IMR-90 (cell line): ENCODE measurements around the gene ARHGAP23. TPM values are rescaled to one million over a fixed set of nuclear protein-coding genes. Genes with fewer than 3 reads are reported as not detected.

Experiments
- ATAC-seq: fragments of 200-7000 bp; cut with Tn5 transposase; 2 replicates; pipeline ENCODE4 v1.9.1; 2020; ENCODE audit warnings: low read depth, mild to moderate bottlenecking, moderate library complexity
- BruUV-seq: library from RNA; stranded (reverse); fragments of 400-500 nt; replicated peaks from 2 replicates; lab custom pipeline; 2021; lab: Mats Ljungman, UMichigan
- CTCF ChIA-PET: fragments of 300-600 bp; formaldehyde crosslinking; extraction: SDS; loops from one replicate; lab custom pipeline; 2021; ENCODE audit warnings: antibody characterized with exemption; lab: Yijun Ruan, JAX
- POLR2A ChIA-PET: fragments of 300-600 bp; sonication (Branson Sonifier 250); formaldehyde crosslinking; loops from one replicate; lab custom pipeline; 2022; ENCODE audit warnings: antibody characterized with exemption; ENCODE audit not compliant: unreplicated experiment; lab: Charles Lee
- DNase-seq: peaks from one replicate; pipeline ENCODE4 v3.0.0; 2013
- H2AFZ ChIP-seq: replicated peaks from 2 replicates; pipeline ENCODE3; 2013; ENCODE audit warnings: low read length, mild to moderate bottlenecking; ENCODE audit not compliant: poor library complexity
- H2AK5ac ChIP-seq: 2 replicates; pipeline ENCODE4 v1.6.1; 2013; ENCODE audit warnings: low read depth, low read length, inconsistent platforms
- H2AK9ac ChIP-seq: replicated peaks from 2 replicates; pipeline ENCODE3; 2013; ENCODE audit warnings: mild to moderate bottlenecking, low read depth, low read length, moderate library complexity; ENCODE audit not compliant: poor library complexity
- H2BK120ac ChIP-seq: 2 replicates; pipeline ENCODE4 v1.6.1; 2013; ENCODE audit warnings: low read depth, low read length, inconsistent platforms
- H2BK15ac ChIP-seq: 3 replicates; pipeline ENCODE4 v1.6.1; 2013; ENCODE audit warnings: low read depth, low read length, inconsistent platforms
- H2BK20ac ChIP-seq: 2 replicates; pipeline ENCODE4 v1.6.1; 2013; ENCODE audit warnings: low read depth, mild to moderate bottlenecking, inconsistent platforms, low read length, moderate library complexity
- H2BK5ac ChIP-seq: 2 replicates; pipeline ENCODE4 v1.6.1; 2013; ENCODE audit warnings: mild to moderate bottlenecking, low read depth, low read length, inconsistent platforms; ENCODE audit not compliant: poor library complexity, severe bottlenecking
- H3K14ac ChIP-seq: replicated peaks from 2 replicates; pipeline ENCODE4 v1.6.1; 2013; ENCODE audit warnings: low read depth, low read length, inconsistent platforms
- H3K18ac ChIP-seq: 2 replicates; pipeline ENCODE4 v1.6.1; 2013; ENCODE audit warnings: low read depth, low read length, control low read depth
- H3K23ac ChIP-seq: 2 replicates; pipeline ENCODE4 v1.6.1; 2013; ENCODE audit warnings: low read depth, low read length, inconsistent platforms
- H3K27ac ChIP-seq: 2 replicates; pipeline ENCODE4 v1.5.1; 2013; ENCODE audit warnings: mild to moderate bottlenecking, control low read depth, low read length; ENCODE audit not compliant: insufficient read depth
- H3K27me3 ChIP-seq: 2 replicates; pipeline ENCODE4 v1.6.1; 2013; ENCODE audit warnings: low read length; ENCODE audit not compliant: control insufficient read depth, insufficient read depth
- H3K36me3 ChIP-seq: 2 replicates; pipeline ENCODE4 v1.6.1; 2013; ENCODE audit warnings: low read length, mixed read lengths; ENCODE audit not compliant: control insufficient read depth, insufficient read depth
- H3K4ac ChIP-seq: 2 replicates; pipeline ENCODE4 v1.6.1; 2013; ENCODE audit warnings: low read depth, low read length, inconsistent platforms
- H3K4me1 ChIP-seq: 2 replicates; pipeline ENCODE4 v1.6.1; 2013; ENCODE audit warnings: low read length, mixed read lengths; ENCODE audit not compliant: control insufficient read depth, insufficient read depth
- H3K4me2 ChIP-seq: 2 replicates; pipeline ENCODE4 v1.6.1; 2013; ENCODE audit warnings: low read depth, mild to moderate bottlenecking, control low read depth, low read length, moderate library complexity
- H3K4me3 ChIP-seq: 2 replicates; pipeline ENCODE4 v1.5.1; 2013; ENCODE audit warnings: low read depth, mild to moderate bottlenecking, control low read depth, low read length, moderate library complexity; ENCODE audit not compliant: insufficient read depth
- H3K56ac ChIP-seq: 2 replicates; pipeline ENCODE4 v1.6.1; 2013; ENCODE audit warnings: low read length, inconsistent platforms; ENCODE audit not compliant: insufficient read depth; ENCODE audit errors: extremely low read depth
- H3K79me1 ChIP-seq, 2 experiments: 2 replicates each; pipeline ENCODE4 v1.6.1; 2013; ENCODE audit warnings: low read length in 2 of 2, inconsistent platforms in 1 of 2, low read depth in 1 of 2
- H3K9ac ChIP-seq: 2 replicates; pipeline ENCODE4 v1.6.1; 2013; ENCODE audit warnings: low read depth, low read length, control low read depth
- H3K9me1 ChIP-seq: 2 replicates; pipeline ENCODE4 v1.6.1; 2013; ENCODE audit warnings: low read length, inconsistent platforms; ENCODE audit not compliant: insufficient read depth
- H3K9me3 ChIP-seq: 2 replicates; pipeline ENCODE4 v1.6.1; 2013; ENCODE audit warnings: low read length; ENCODE audit not compliant: control insufficient read depth, insufficient read depth
- H4K20me1 ChIP-seq: 2 replicates; pipeline ENCODE4 v1.6.1; 2013; ENCODE audit warnings: low read length, inconsistent platforms; ENCODE audit not compliant: insufficient read depth
- H4K5ac ChIP-seq: 2 replicates; pipeline ENCODE4 v1.6.1; 2013; ENCODE audit warnings: mild to moderate bottlenecking, low read depth, low read length, control low read depth
- H4K8ac ChIP-seq, 2 experiments: 2 replicates each; pipeline ENCODE4 v1.6.1; 2013; ENCODE audit warnings: low read depth in 2 of 2, low read length in 2 of 2, control low read depth in 1 of 2, inconsistent platforms in 1 of 2
- H4K91ac ChIP-seq: 2 replicates; pipeline ENCODE4 v1.6.1; 2013; ENCODE audit warnings: low read depth, low read length, inconsistent platforms; ENCODE audit not compliant: insufficient read depth
- BHLHE40 ChIP-seq: fragments of 150-350 bp; IDR thresholded peaks from 2 replicates; pipeline ENCODE4 v1.6.1; 2016; ENCODE audit warnings: mild to moderate bottlenecking, low read depth, low read length
- CEBPB ChIP-seq: IDR thresholded peaks from 2 replicates; pipeline ENCODE4 v1.6.1; 2012; ENCODE audit warnings: low read depth, low read length, improper control_type of control experiment
- CHD1 ChIP-seq: IDR thresholded peaks from 2 replicates; pipeline ENCODE4 v1.6.1; 2012; ENCODE audit warnings: low read depth, low read length, improper control_type of control experiment
- FOS ChIP-seq: fragments of 150-350 bp; IDR thresholded peaks from 2 replicates; pipeline ENCODE4 v1.6.1; 2016; ENCODE audit warnings: low read depth, low read length
- MAFK ChIP-seq: IDR thresholded peaks from 2 replicates; pipeline ENCODE4 v1.6.1; 2012; ENCODE audit warnings: low read depth, low read length, improper control_type of control experiment
- MAZ ChIP-seq: IDR thresholded peaks from 2 replicates; pipeline ENCODE4 v1.6.1; 2012; ENCODE audit warnings: low read depth, mild to moderate bottlenecking, low read length, improper control_type of control experiment, moderate library complexity, borderline replicate concordance
- MXI1 ChIP-seq: IDR thresholded peaks from 2 replicates; pipeline ENCODE4 v1.6.1; 2012; ENCODE audit warnings: low read depth, mild to moderate bottlenecking, low read length, moderate library complexity, borderline replicate concordance
- NFE2L2 ChIP-seq: fragments of 150-350 bp; IDR thresholded peaks from 2 replicates; pipeline ENCODE4 v1.6.1; 2016; ENCODE audit warnings: low read depth, mild to moderate bottlenecking, low read length
- RAD21 ChIP-seq: IDR thresholded peaks from 2 replicates; pipeline ENCODE4 v1.6.1; 2012; ENCODE audit warnings: low read length, improper control_type of control experiment
- RCOR1 ChIP-seq: IDR thresholded peaks from 2 replicates; pipeline ENCODE4 v1.6.1; 2012; ENCODE audit warnings: mild to moderate bottlenecking, low read length, improper control_type of control experiment; ENCODE audit not compliant: insufficient replicate concordance
- SMC3 ChIP-seq: fragments of 150-350 bp; IDR thresholded peaks from 2 replicates; pipeline ENCODE4 v1.6.1; 2016; ENCODE audit warnings: low read depth, mild to moderate bottlenecking, antibody characterized with exemption, low read length, moderate library complexity
- USF2 ChIP-seq: fragments of 150-350 bp; IDR thresholded peaks from 2 replicates; pipeline ENCODE4 v1.6.1; 2017; ENCODE audit warnings: mild to moderate bottlenecking, antibody characterized with exemption, low read length, low read depth
- WGBS, 2 experiments: methylation state at CpG; one replicate each; pipeline versions ENCODE4 v1.1.5 to v1.1.7; 2013; ENCODE audit warnings: missing lambda C conversion rate in 2 of 2; ENCODE audit not compliant: insufficient read length in 1 of 2; ENCODE audit errors: extremely low coverage in 2 of 2; 5-methylcytosine and 5-hydroxymethylcytosine counted together
- dilution Hi-C: fragments of 300-500 bp; cut with HindIII; formaldehyde crosslinking; loops from one replicate; pipeline ENCODE4 v1.14.3; 2018; ENCODE audit warnings: low sequenced_read_pairs; ENCODE audit not compliant: unreplicated experiment
- in situ Hi-C: fragments of 300-500 bp; cut with MboI; formaldehyde crosslinking; loops from 3 replicates; pipeline ENCODE4 v1.14.3; 2019; ENCODE audit warnings: low sequenced_read_pairs, inconsistent platforms, mixed read lengths
- intact Hi-C: fragments of 100-400 bp; cut with micrococcal nuclease; formaldehyde crosslinking; loops from 2 replicates; pipeline ENCODE4 v1.10.0; 2022
- polyA plus RNA-seq, 3 experiments: library from polyadenylated mRNA; depleted of rRNA; stranded (reverse); fragments of >200 nt; gene quantifications; 2 replicates each; pipeline ENCODE4 v1.2.3, GENCODE V29; 2012; ENCODE audit warnings: low replicate concordance in 1 of 3
- total RNA-seq: library from RNA; depleted of rRNA; stranded (reverse); fragments of >200 nt; gene quantifications from 2 replicates; pipeline ENCODE4 v1.2.3, GENCODE V29; 2012
- TF ChIP-seq, protein P1 (sequence below): fragments of 150-350 bp; IDR thresholded peaks from 2 replicates; pipeline ENCODE4 v1.6.1; 2016; ENCODE audit warnings: low read depth, mild to moderate bottlenecking, low read length, moderate library complexity, borderline replicate concordance

Gene ARHGAP23
- total and polyA plus RNA-seq, 2 of the 4 experiments (the other 2 are of a cell fraction), result 9.3 to 43.3 TPM

DNA sequence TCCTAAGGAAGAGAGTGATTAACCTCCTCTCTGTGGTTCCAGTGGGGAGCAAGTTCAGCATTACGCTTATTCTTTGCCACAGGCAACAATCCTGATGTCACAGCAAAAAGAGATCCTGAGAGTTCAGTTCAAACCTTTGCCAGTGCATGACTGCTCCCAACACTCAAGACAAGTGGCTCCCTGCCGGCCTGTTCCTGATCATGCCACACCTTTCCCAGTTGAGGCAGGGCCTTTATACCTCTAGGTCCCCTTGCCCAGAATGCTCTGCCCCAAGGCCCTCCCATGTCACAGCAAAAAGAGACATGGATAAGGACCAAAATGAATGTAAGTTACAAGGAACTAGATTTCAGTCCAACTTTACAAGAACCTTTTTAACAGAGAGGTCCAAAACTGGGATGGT lies 31.0 kb upstream of the ARHGAP23 start:
- H3K56ac ChIP-seq, result no peak overlapping the region
- no peak overlapping the region for H3K27ac ChIP-seq
- H3K9ac ChIP-seq, result no peak overlapping the region
- no peak overlapping the region for H2AK9ac ChIP-seq
- no TSS peak for BruUV-seq
- POLR2A ChIA-PET, result no interaction called here
- no peak overlapping the region for H2BK20ac ChIP-seq
- no peaks in the 10 kb centered on the region for H3K27me3 ChIP-seq
- ATAC-seq, result no peak
- peaks cover 48% of the 10 kb centered on the region for H3K36me3 ChIP-seq
- no peak for DNase-seq
- H4K5ac ChIP-seq, result no peak overlapping the region
- H2BK120ac ChIP-seq, result no peak overlapping the region
- H2BK15ac ChIP-seq, result no peak overlapping the region
- H2BK5ac ChIP-seq, result no peak overlapping the region
- H3K9me1 ChIP-seq, result peaks cover 2% of the 10 kb centered on the region
- H3K23ac ChIP-seq, result no peak overlapping the region
- no peaks in the 10 kb centered on the region for H4K20me1 ChIP-seq
- no peaks in the 10 kb centered on the region for H3K9me3 ChIP-seq
- H3K4me3 ChIP-seq, result no peak overlapping the region
- H3K4ac ChIP-seq, result no peak overlapping the region
- H4K8ac ChIP-seq, result no peak overlapping the region
- no peak overlapping the region for H3K18ac ChIP-seq
- H3K79me1 ChIP-seq, result no peaks in the 10 kb centered on the region; a peak in 2 of 4 replicates
- dilution Hi-C loops, result no loop called here
- WGBS, 2 experiments, result 78% methylated on average over 1 of the region's 2 CpGs; no CpG with 5 or more reads in 1 of the 2 experiments
- TF ChIP-seq NFE2L2 (no peak), CEBPB (no peak), RCOR1 (no peak), RAD21 (no peak), CHD1 (no peak), MXI1 (no peak), MAZ (no peak), USF2 (no peak), FOS (no peak), BHLHE40 (no peak), MAFK (no peak), SMC3 (no peak)
- TF ChIP-seq, protein P1, sequence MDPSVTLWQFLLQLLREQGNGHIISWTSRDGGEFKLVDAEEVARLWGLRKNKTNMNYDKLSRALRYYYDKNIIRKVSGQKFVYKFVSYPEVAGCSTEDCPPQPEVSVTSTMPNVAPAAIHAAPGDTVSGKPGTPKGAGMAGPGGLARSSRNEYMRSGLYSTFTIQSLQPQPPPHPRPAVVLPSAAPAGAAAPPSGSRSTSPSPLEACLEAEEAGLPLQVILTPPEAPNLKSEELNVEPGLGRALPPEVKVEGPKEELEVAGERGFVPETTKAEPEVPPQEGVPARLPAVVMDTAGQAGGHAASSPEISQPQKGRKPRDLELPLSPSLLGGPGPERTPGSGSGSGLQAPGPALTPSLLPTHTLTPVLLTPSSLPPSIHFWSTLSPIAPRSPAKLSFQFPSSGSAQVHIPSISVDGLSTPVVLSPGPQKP, result no peak
- CTCF ChIA-PET, result no interaction called here
- no peak overlapping the region for H3K14ac ChIP-seq
- no peak overlapping the region for H4K91ac ChIP-seq
- H3K4me1 ChIP-seq, result no peaks in the 10 kb centered on the region
- intact Hi-C loops, result no loop called here
- no peak overlapping the region for H2AK5ac ChIP-seq
- in situ Hi-C loops, result no loop called here
- no peak overlapping the region for H3K4me2 ChIP-seq
- no peak overlapping the region for H2AFZ ChIP-seq
